PC-3 (cell line): ENCODE results near the gene HDC.

Experiments
- EZH2 ChIP-seq: fragments of 300-600 bp; sonication (generic); IDR thresholded peaks from one replicate; pipeline ENCODE4 v1.6.1; 2017; ENCODE audit warnings: antibody characterized with exemption, mild to moderate bottlenecking, low read length; ENCODE audit not compliant: unreplicated experiment
- EZH2phosphoT487 ChIP-seq: fragments of 300-600 bp; sonication (generic); IDR thresholded peaks from 2 replicates; pipeline ENCODE4 v1.6.1; 2018; ENCODE audit warnings: mild to moderate bottlenecking, antibody characterized with exemption, low read length, borderline replicate concordance
- TF ChIP-seq, protein P1 (sequence below): fragments of 300-600 bp; sonication (generic); conservative IDR thresholded peaks from 2 replicates; pipeline ENCODE4 v1.5.1; 2017; ENCODE audit warnings: antibody characterized with exemption, low read depth, mild to moderate bottlenecking, low read length

GRCh38 chr15:50222181-50222580, 43.3 kb downstream of the HDC start:
- TF ChIP-seq, protein P1, sequence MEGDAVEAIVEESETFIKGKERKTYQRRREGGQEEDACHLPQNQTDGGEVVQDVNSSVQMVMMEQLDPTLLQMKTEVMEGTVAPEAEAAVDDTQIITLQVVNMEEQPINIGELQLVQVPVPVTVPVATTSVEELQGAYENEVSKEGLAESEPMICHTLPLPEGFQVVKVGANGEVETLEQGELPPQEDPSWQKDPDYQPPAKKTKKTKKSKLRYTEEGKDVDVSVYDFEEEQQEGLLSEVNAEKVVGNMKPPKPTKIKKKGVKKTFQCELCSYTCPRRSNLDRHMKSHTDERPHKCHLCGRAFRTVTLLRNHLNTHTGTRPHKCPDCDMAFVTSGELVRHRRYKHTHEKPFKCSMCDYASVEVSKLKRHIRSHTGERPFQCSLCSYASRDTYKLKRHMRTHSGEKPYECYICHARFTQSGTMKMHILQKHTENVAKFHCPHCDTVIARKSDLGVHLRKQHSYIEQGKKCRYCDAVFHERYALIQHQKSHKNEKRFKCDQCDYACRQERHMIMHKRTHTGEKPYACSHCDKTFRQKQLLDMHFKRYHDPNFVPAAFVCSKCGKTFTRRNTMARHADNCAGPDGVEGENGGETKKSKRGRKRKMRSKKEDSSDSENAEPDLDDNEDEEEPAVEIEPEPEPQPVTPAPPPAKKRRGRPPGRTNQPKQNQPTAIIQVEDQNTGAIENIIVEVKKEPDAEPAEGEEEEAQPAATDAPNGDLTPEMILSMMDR = no peak
- no peak for TF ChIP-seq EZH2phosphoT487
- TF ChIP-seq EZH2 = no peak
